ENCODE results near the gene CDH16.

DNA sequence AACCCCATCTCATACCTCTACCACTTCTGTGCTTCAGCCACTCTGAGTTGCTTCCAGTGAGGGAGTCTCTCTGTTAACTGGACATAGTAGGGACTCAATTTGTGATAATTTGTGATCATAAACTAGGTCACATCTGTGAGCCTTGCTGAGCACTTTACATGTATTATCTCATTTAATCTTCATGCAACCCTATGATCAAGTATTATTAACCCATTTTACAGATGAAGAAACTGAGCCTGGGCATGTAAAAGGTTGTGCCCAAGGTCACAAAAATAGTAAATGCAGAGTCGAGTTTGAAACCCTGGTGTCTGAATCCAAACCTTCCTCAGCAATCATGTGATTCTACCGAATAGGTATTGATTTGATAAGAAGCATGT is 19.8 kb downstream of the CDH16 start:
- no peak for TF ChIP-seq POLR2A (IDR thresholded peaks at IDR 0.05; ENCODE audit: low read depth, low read length)
- no peak for TF ChIP-seq PAX5 (IDR thresholded peaks at IDR 0.05; ENCODE audit: insufficient read depth, low read length, severe bottlenecking)

All from GM12891 (cell line).